BLaER1 (cell line): ENCODE results near the gene CFAP77.

ENCODE experiments used
- H3K27ac ChIP-seq: shearing (Covaris generic); formaldehyde crosslinking; 2 replicates; pipeline ENCODE4 v1.8.1; 2022
- H3K27me3 ChIP-seq: shearing (Covaris generic); formaldehyde crosslinking; 2 replicates; pipeline ENCODE4 v1.8.1; 2022
- H3K36me3 ChIP-seq: shearing (Covaris generic); formaldehyde crosslinking; 2 replicates; pipeline ENCODE4 v1.8.1; 2022
- H3K4me1 ChIP-seq: shearing (Covaris generic); formaldehyde crosslinking; 2 replicates; pipeline ENCODE4 v1.8.1; 2022
- H3K4me2 ChIP-seq: shearing (Covaris generic); formaldehyde crosslinking; 2 replicates; pipeline ENCODE4 v1.8.1; 2022
- H3K4me3 ChIP-seq: shearing (Covaris generic); formaldehyde crosslinking; 2 replicates; pipeline ENCODE4 v1.8.1; 2022
- H3K9ac ChIP-seq: shearing (Covaris generic); formaldehyde crosslinking; 2 replicates; pipeline ENCODE4 v1.8.1; 2022
- H3K9me3 ChIP-seq: shearing (Covaris generic); formaldehyde crosslinking; 2 replicates; pipeline ENCODE4 v1.8.1; 2022
- H4K20me1 ChIP-seq: shearing (Covaris generic); formaldehyde crosslinking; 2 replicates; pipeline ENCODE4 v1.8.1; 2022
- Cebpa-rat ChIP-seq: shearing (Covaris generic); IDR thresholded peaks from 2 replicates; pipeline ENCODE4 v1.8.1; 2022

CFAP77 gene

DNA sequence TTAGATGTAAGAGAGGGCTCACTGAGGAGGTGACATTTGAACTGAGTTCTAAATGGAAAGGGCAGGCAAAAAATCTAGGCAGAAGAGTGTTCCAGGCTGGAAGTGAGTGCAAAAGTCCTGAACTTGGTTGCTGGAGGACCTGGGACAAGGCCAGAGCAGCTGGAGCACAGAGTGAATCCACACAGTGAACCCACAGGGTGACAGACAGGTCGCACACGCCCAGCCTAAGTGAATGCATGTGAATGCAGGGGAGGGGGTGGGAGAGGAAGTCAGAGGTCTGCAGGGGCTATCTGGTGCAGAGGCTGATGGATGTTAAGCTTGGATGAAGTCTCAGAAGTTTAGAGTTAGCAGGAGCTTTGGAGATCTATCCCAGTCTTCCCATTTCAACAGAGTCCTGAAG, 2.8 kb upstream of the CFAP77 start:
- H3K27ac ChIP-seq, result no peak overlapping the region
- H3K27me3 ChIP-seq, result peaks cover 25% of the 10 kb centered on the region
- peak overlapping the region; percentile 87; the same call in 1 of the 2 replicates for H3K4me3 ChIP-seq
- TF ChIP-seq Cebpa-rat, result no peak
- H3K4me2 ChIP-seq, result peak overlapping the region; percentile 96
- peaks cover 16% of the 10 kb centered on the region for H4K20me1 ChIP-seq
- peaks cover 59% of the 10 kb centered on the region for H3K4me1 ChIP-seq
- H3K9me3 ChIP-seq, result no peaks in the 10 kb centered on the region
- peak overlapping the region; percentile 97; the same call in 1 of the 2 replicates for H3K9ac ChIP-seq
- peaks cover 12% of the 10 kb centered on the region for H3K36me3 ChIP-seq

GRCh38 chr9:132408521-132408920, 1.5 kb upstream of the CFAP77 start:
- Histone ChIP-seq H3K9ac (no peak overlapping the region), H3K4me1 (peaks cover 49% of the 10 kb centered on the region), H3K4me2 (no peak overlapping the region), H4K20me1 (peaks cover 14% of the 10 kb centered on the region), H3K27me3 (peaks cover 25% of the 10 kb centered on the region), H3K4me3 (no peak overlapping the region), H3K9me3 (no peaks in the 10 kb centered on the region), H3K27ac (no peak overlapping the region), H3K36me3 (no peaks in the 10 kb centered on the region)
- TF ChIP-seq Cebpa-rat, result no peak

GRCh38 chr9:132410642-132411041, 631 bp downstream of the CFAP77 start:
- Histone ChIP-seq H3K4me1 (peaks cover 42% of the 10 kb centered on the region), H3K4me2 (peak overlapping the region; percentile 98), H3K9me3 (no peaks in the 10 kb centered on the region), H3K36me3 (no peaks in the 10 kb centered on the region), H3K27ac (no peak overlapping the region), H3K27me3 (peaks cover 30% of the 10 kb centered on the region), H3K9ac (no peak overlapping the region), H3K4me3 (peak overlapping the region; percentile 66), H4K20me1 (peaks cover 14% of the 10 kb centered on the region)
- no peak for TF ChIP-seq Cebpa-rat

DNA sequence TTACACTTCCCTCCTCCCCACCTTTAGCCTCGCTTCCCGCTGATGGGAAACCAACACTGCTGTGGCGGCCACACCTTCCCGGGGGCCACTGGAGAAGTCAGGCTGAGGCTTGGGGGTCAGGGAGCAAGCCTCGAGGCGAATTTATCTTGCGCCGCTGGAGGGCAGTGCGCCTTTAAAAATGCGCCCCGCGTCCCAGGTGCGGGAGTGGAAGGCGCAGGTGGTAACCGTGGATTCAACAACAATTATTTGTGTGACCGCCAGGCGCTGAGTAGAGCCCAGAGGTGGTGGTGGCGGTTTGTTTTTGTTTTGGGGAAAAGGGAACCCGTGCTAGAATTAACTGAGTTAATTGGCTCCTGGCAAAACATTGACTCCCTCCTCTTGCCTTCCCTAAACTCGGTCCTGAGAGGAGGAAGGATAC, 1.1 kb downstream of the CFAP77 start:
- Histone ChIP-seq H3K4me1 (peaks cover 42% of the 10 kb centered on the region), H3K27ac (no peak overlapping the region), H3K36me3 (no peaks in the 10 kb centered on the region), H3K9ac (no peak overlapping the region), H3K9me3 (no peaks in the 10 kb centered on the region), H3K4me2 (peak overlapping the region; percentile 98), H3K27me3 (peaks cover 30% of the 10 kb centered on the region), H4K20me1 (peaks cover 14% of the 10 kb centered on the region), H3K4me3 (peak overlapping the region; percentile 66)
- no peak for TF ChIP-seq Cebpa-rat

DNA sequence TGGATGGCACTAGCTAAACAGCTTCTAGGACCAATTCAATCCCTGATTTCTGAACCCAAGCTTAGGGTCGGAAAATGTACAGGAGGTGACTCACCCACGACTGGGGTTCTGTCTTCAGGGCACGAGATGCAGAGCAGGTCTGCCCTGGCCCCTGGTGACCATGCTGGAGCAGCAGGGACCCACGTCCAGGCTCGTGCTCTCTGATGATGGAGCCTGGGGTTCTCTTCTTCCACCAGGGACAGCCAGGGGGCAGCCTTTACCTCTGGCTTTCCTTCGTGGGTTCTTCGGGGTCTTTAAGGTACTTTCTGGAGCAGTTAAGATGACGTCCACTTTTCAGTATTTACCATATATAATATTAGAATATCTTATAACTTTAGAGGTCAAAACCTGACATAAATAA, 2.1 kb downstream of the CFAP77 start:
- H3K27ac ChIP-seq, result no peak overlapping the region
- H3K9ac ChIP-seq, result no peak overlapping the region
- peak overlapping the region; percentile 35; the same call in 1 of the 2 replicates for H3K4me2 ChIP-seq
- no peak overlapping the region for H3K4me3 ChIP-seq
- H3K27me3 ChIP-seq, result peaks cover 30% of the 10 kb centered on the region
- H4K20me1 ChIP-seq, result peaks cover 14% of the 10 kb centered on the region
- peaks cover 37% of the 10 kb centered on the region for H3K4me1 ChIP-seq
- H3K9me3 ChIP-seq, result no peaks in the 10 kb centered on the region
- no peak for TF ChIP-seq Cebpa-rat
- no peaks in the 10 kb centered on the region for H3K36me3 ChIP-seq

DNA sequence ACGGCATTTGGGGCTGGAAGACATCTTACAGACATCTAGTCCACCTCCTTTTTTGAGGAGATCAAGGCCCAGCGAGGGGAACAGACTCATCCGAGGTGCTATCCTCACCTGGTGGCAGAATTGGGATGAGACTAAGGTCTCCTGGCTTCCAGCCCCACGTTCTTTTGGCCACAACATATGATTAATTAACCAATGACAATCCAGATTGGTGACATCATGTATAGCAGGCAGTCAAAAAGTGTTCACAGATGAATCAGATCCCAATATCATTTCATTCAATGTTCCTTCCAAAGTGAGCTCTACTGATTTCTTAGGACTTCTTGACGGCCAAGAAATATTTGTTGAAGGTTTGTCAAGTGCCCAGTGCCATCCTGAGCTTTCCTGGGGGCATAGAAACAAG, 3.9 kb downstream of the CFAP77 start:
- H3K4me3 ChIP-seq, result no peak overlapping the region
- H3K9me3 ChIP-seq, result no peaks in the 10 kb centered on the region
- peaks cover 26% of the 10 kb centered on the region for H3K27me3 ChIP-seq
- no peak for TF ChIP-seq Cebpa-rat
- H4K20me1 ChIP-seq, result peaks cover 14% of the 10 kb centered on the region
- no peaks in the 10 kb centered on the region for H3K36me3 ChIP-seq
- peaks cover 37% of the 10 kb centered on the region for H3K4me1 ChIP-seq
- H3K27ac ChIP-seq, result no peak overlapping the region
- no peak overlapping the region for H3K4me2 ChIP-seq
- H3K9ac ChIP-seq, result no peak overlapping the region

DNA sequence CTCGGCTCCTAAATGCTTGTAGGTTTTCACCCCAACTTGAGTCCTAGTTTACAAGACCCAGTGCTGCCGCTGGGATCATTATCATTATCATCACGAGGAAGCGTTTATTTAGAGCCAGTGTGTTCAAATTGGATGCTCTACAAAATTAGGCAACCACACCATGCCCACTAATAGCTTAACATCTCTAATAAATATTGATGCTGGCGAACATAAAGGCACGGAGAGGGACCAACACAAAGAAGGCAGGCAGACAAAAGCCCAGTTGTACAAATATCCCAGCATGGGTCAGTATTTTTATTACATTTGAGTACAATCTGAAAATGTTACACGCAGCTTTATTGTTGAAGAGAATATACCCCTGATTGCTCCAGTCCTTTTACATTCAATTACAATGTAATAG, 4.7 kb downstream of the CFAP77 start:
- peaks cover 9% of the 10 kb centered on the region for H4K20me1 ChIP-seq
- no peak overlapping the region for H3K4me2 ChIP-seq
- no peaks in the 10 kb centered on the region for H3K9me3 ChIP-seq
- no peak overlapping the region for H3K27ac ChIP-seq
- peaks cover 19% of the 10 kb centered on the region for H3K27me3 ChIP-seq
- no peak for TF ChIP-seq Cebpa-rat
- H3K4me1 ChIP-seq, result peaks cover 36% of the 10 kb centered on the region
- no peak overlapping the region for H3K9ac ChIP-seq
- H3K4me3 ChIP-seq, result no peak overlapping the region
- no peaks in the 10 kb centered on the region for H3K36me3 ChIP-seq

- H3K36me3 ChIP-seq, result no peaks in the 10 kb centered on the region
- H4K20me1 ChIP-seq, result peaks cover 8% of the 10 kb centered on the region
- H3K27me3 ChIP-seq, result peaks cover 14% of the 10 kb centered on the region
- no peaks in the 10 kb centered on the region for H3K9me3 ChIP-seq
- H3K4me3 ChIP-seq, result no peak overlapping the region
- no peak overlapping the region for H3K9ac ChIP-seq
- no peak overlapping the region for H3K4me2 ChIP-seq
- peaks cover 32% of the 10 kb centered on the region for H3K4me1 ChIP-seq
- no peak overlapping the region for H3K27ac ChIP-seq
- no peak for TF ChIP-seq Cebpa-rat
Measured at GRCh38 chr9:132415181-132415580, 5.2 kb downstream of the CFAP77 start.

GRCh38 chr9:132418726-132419363, 8.8 kb downstream of the CFAP77 start:
- H3K4me1 ChIP-seq, result peaks cover 9% of the 10 kb centered on the region
- H3K36me3 ChIP-seq, result no peaks in the 10 kb centered on the region
- no peaks in the 10 kb centered on the region for H3K9me3 ChIP-seq
- peak overlapping the region; percentile 40 for H3K4me2 ChIP-seq
- H3K27me3 ChIP-seq, result peaks cover 4% of the 10 kb centered on the region; the same call in 1 of the 2 replicates
- H3K9ac ChIP-seq, result no peak overlapping the region
- H4K20me1 ChIP-seq, result no peaks in the 10 kb centered on the region
- TF ChIP-seq Cebpa-rat, result no peak
- no peak overlapping the region for H3K4me3 ChIP-seq
- H3K27ac ChIP-seq, result no peak overlapping the region

GRCh38 chr9:132422574-132422973, 12.6 kb downstream of the CFAP77 start:
- no peaks in the 10 kb centered on the region for H3K36me3 ChIP-seq
- peaks cover 9% of the 10 kb centered on the region for H3K4me1 ChIP-seq
- TF ChIP-seq Cebpa-rat, result no peak
- no peaks in the 10 kb centered on the region for H4K20me1 ChIP-seq
- no peak overlapping the region for H3K4me3 ChIP-seq
- H3K4me2 ChIP-seq, result no peak overlapping the region
- no peaks in the 10 kb centered on the region for H3K27me3 ChIP-seq
- H3K27ac ChIP-seq, result no peak overlapping the region
- H3K9me3 ChIP-seq, result no peaks in the 10 kb centered on the region
- H3K9ac ChIP-seq, result no peak overlapping the region
